H9 (cell line): ENCODE measurements around the gene PLXND1. TPM values are rescaled to one million over a fixed set of nuclear protein-coding genes. Genes with fewer than 3 reads are reported as not detected.

ENCODE experiments used
- DNase-seq: peaks from one replicate; pipeline ENCODE4 v3.0.0-alpha.2; 2017
- H2AFZ ChIP-seq: one replicate; pipeline ENCODE4 v1.6.1; 2013; ENCODE audit warnings: mild to moderate bottlenecking, low read length, control low read depth, moderate library complexity
- H2AK5ac ChIP-seq: 2 replicates; pipeline ENCODE4 v1.6.1; 2013; ENCODE audit warnings: low read length, control low read depth, mixed read lengths; ENCODE audit not compliant: insufficient read length
- H2BK120ac ChIP-seq: one replicate; pipeline ENCODE4 v1.6.1; 2013; ENCODE audit warnings: low read depth, mild to moderate bottlenecking, low read length, control low read depth, inconsistent platforms; ENCODE audit not compliant: poor library complexity, severe bottlenecking
- H2BK12ac ChIP-seq: 2 replicates; pipeline ENCODE4 v1.6.1; 2013; ENCODE audit warnings: low read length, control low read depth, mixed read lengths, low read depth; ENCODE audit not compliant: insufficient read length
- H2BK15ac ChIP-seq: 2 replicates; pipeline ENCODE4 v1.6.1; 2013; ENCODE audit warnings: low read depth, low read length, control low read depth
- H2BK20ac ChIP-seq: one replicate; pipeline ENCODE4 v1.6.1; 2013; ENCODE audit warnings: low read depth, mild to moderate bottlenecking, low read length, control low read depth, inconsistent platforms; ENCODE audit not compliant: poor library complexity, severe bottlenecking
- H2BK5ac ChIP-seq: 2 replicates; pipeline ENCODE4 v1.6.1; 2013; ENCODE audit warnings: low read length, control low read depth, mixed read lengths; ENCODE audit not compliant: insufficient read length
- H3K14ac ChIP-seq: 2 replicates; pipeline ENCODE4 v1.6.1; 2013; ENCODE audit warnings: low read length, control low read depth; ENCODE audit not compliant: insufficient read depth
- H3K18ac ChIP-seq: 2 replicates; pipeline ENCODE4 v1.6.1; 2013; ENCODE audit warnings: low read depth, mild to moderate bottlenecking, mixed read lengths, low read length, control low read depth; ENCODE audit not compliant: insufficient read length
- H3K23ac ChIP-seq: 2 replicates; pipeline ENCODE4 v1.6.1; 2013; ENCODE audit warnings: low read length, control low read depth, mixed read lengths, low read depth; ENCODE audit not compliant: insufficient read length
- H3K23me2 ChIP-seq: 2 replicates; pipeline ENCODE4 v1.6.1; 2013; ENCODE audit warnings: low read depth, mild to moderate bottlenecking, mixed read lengths, low read length, control low read depth; ENCODE audit not compliant: insufficient read length, poor library complexity, severe bottlenecking
- H3K27ac ChIP-seq: 2 replicates; pipeline ENCODE4 v1.5.1; 2013; ENCODE audit warnings: low read length, control low read depth, mixed read lengths, low read depth; ENCODE audit not compliant: insufficient read length
- H3K27me3 ChIP-seq: 2 replicates; pipeline ENCODE4 v1.6.1; 2013; ENCODE audit warnings: low read length, control low read depth, inconsistent platforms; ENCODE audit not compliant: insufficient read depth
- H3K4ac ChIP-seq: 2 replicates; pipeline ENCODE4 v1.6.1; 2013; ENCODE audit warnings: low read depth, mild to moderate bottlenecking, control low read depth, inconsistent platforms, low read length, moderate library complexity
- H3K4me1 ChIP-seq: 2 replicates; pipeline ENCODE4 v1.6.1; 2013; ENCODE audit warnings: low read length, control low read depth, inconsistent platforms; ENCODE audit not compliant: insufficient read depth
- H3K4me2 ChIP-seq: 2 replicates; pipeline ENCODE4 v1.6.1; 2013; ENCODE audit warnings: low read length, control low read depth, mixed read lengths; ENCODE audit not compliant: insufficient read length, insufficient read depth
- H3K56ac ChIP-seq: 2 replicates; pipeline ENCODE4 v1.6.1; 2013; ENCODE audit warnings: low read depth, mild to moderate bottlenecking, mixed read lengths, low read length, control low read depth; ENCODE audit not compliant: insufficient read length
- H3K79me1 ChIP-seq: 2 replicates; pipeline ENCODE4 v1.6.1; 2013; ENCODE audit warnings: low read depth, mild to moderate bottlenecking, moderate library complexity, low read length, control low read depth, inconsistent platforms; ENCODE audit not compliant: insufficient read depth, poor library complexity, severe bottlenecking
- H3K79me2 ChIP-seq: 2 replicates; pipeline ENCODE4 v1.6.1; 2013; ENCODE audit warnings: low read length, control low read depth, inconsistent platforms; ENCODE audit not compliant: insufficient read depth
- H3K9ac ChIP-seq: 2 replicates; pipeline ENCODE4 v1.6.1; 2013; ENCODE audit warnings: low read length, control low read depth, mixed read lengths; ENCODE audit not compliant: insufficient read length; ENCODE audit errors: extremely low read depth
- H3K9me3 ChIP-seq: one replicate; pipeline ENCODE4 v1.6.1; 2013; ENCODE audit warnings: low read depth, low read length, inconsistent platforms; ENCODE audit not compliant: control insufficient read depth
- H3T11ph ChIP-seq: one replicate; pipeline ENCODE4 v1.6.1; 2013; ENCODE audit warnings: mild to moderate bottlenecking, low read length, control low read depth, inconsistent platforms
- H4K20me1 ChIP-seq: one replicate; pipeline ENCODE4 v1.6.1; 2013; ENCODE audit not compliant: control insufficient read depth, insufficient read length, insufficient read depth
- H4K5ac ChIP-seq: 2 replicates; pipeline ENCODE4 v1.6.1; 2013; ENCODE audit warnings: low read depth, mild to moderate bottlenecking, mixed read lengths, low read length, control low read depth; ENCODE audit not compliant: insufficient read length
- H4K8ac ChIP-seq: replicated peaks from 2 replicates; pipeline ENCODE4 v1.6.1; 2013; ENCODE audit warnings: low read length, control low read depth, mixed read lengths, low read depth; ENCODE audit not compliant: insufficient read length
- H4K91ac ChIP-seq: 2 replicates; pipeline ENCODE4 v1.6.1; 2013; ENCODE audit warnings: low read depth, mild to moderate bottlenecking, moderate library complexity, mixed read lengths, low read length, control low read depth; ENCODE audit not compliant: insufficient read length
- H3K27ac Mint-ChIP-seq, 3 experiments: 2 replicates in 2 of 3; 3 replicates in 1 of 3; pipeline ENCODE4 v1.8.0; 2020 to 2021; ENCODE audit warnings: mixed read lengths in 3 of 3, mild to moderate bottlenecking in 1 of 3, moderate library complexity in 1 of 3
- H3K27me3 Mint-ChIP-seq: 2 replicates; pipeline ENCODE4 v1.8.0; 2021; ENCODE audit warnings: low read depth, mild to moderate bottlenecking, moderate library complexity, mixed read lengths
- H3K36me3 Mint-ChIP-seq, 3 experiments: 2 replicates in 2 of 3; 3 replicates in 1 of 3; pipeline ENCODE4 v1.8.0; 2020 to 2021; ENCODE audit warnings: low read depth in 3 of 3, mixed read lengths in 3 of 3; ENCODE audit not compliant: insufficient read depth in 1 of 3
- H3K4me1 Mint-ChIP-seq, 2 experiments: 2 replicates each; pipeline ENCODE4 v1.8.0; 2020; ENCODE audit warnings: mixed read lengths in 2 of 2
- H3K4me3 Mint-ChIP-seq, 2 experiments: 2 replicates in 1 of 2; 3 replicates in 1 of 2; pipeline ENCODE4 v1.8.0; 2020 to 2021; ENCODE audit warnings: mild to moderate bottlenecking in 2 of 2, mixed read lengths in 2 of 2, moderate library complexity in 1 of 2
- H3K9me3 Mint-ChIP-seq, 2 experiments: 2 replicates in 1 of 2; 3 replicates in 1 of 2; pipeline ENCODE4 v1.8.0; 2020; ENCODE audit warnings: mild to moderate bottlenecking in 2 of 2, mixed read lengths in 2 of 2, moderate library complexity in 1 of 2
- CTCF ChIP-seq: fragments of 200-600 bp; sonication (generic); conservative IDR thresholded peaks from 3 replicates; pipeline ENCODE4 v1.8.0; 2021; ENCODE audit warnings: antibody characterized with exemption, mild to moderate bottlenecking
- WGBS: extraction: QIAGEN DNeasy Blood & Tissue Kit; methylation state at CpG from one replicate; pipeline ENCODE4 v1.1.7; 2013; ENCODE audit warnings: missing lambda C conversion rate, low lambda C conversion rate, mixed read lengths; ENCODE audit not compliant: insufficient read length; ENCODE audit errors: extremely low coverage; 5-methylcytosine and 5-hydroxymethylcytosine counted together
- total RNA-seq: library from RNA; stranded (reverse); gene quantifications from 2 replicates; pipeline ENCODE4 v1.2.1, GENCODE V29; 2021

The PLXND1 gene
- total RNA-seq, 1 experiment from 2014 or later: 50.9 TPM

GRCh38 chr3:129587566-129588210, 18.8 kb downstream of the PLXND1 start:
- Histone ChIP-seq H4K5ac (no peak overlapping the region), H2AK5ac (no peak overlapping the region), H3K23me2 (no peaks in the 10 kb centered on the region), H2AFZ (no peak overlapping the region), H3K27me3 (no peaks in the 10 kb centered on the region), H3K23ac (no peak overlapping the region), H3K4me2 (no peak overlapping the region), H3K4me1 (peaks cover 8% of the 10 kb centered on the region; the same call in 1 of the 2 replicates), H2BK5ac (no peak overlapping the region), H3K79me2 (no peaks in the 10 kb centered on the region), H2BK20ac (no peak overlapping the region), H3K9me3 (no peaks in the 10 kb centered on the region), H4K20me1 (no peaks in the 10 kb centered on the region), H2BK12ac (no peak overlapping the region), H2BK120ac (no peak overlapping the region), H3K56ac (no peak overlapping the region), H3K9ac (no peak overlapping the region), H3K27ac (no peak overlapping the region), H4K8ac (no peak overlapping the region), H4K91ac (no peak overlapping the region), H3K4ac (no peak overlapping the region), H3K14ac (no peak overlapping the region), H2BK15ac (no peak overlapping the region), H3K18ac (no peak overlapping the region), H3T11ph (no peak overlapping the region), H3K79me1 (no peaks in the 10 kb centered on the region)
- Mint-ChIP-seq H3K9me3 (no peaks in the 10 kb centered on the region), H3K27me3 (no peaks in the 10 kb centered on the region), H3K27ac (peak overlapping the region in 2 of 3 experiments; percentile 43 to 85; a peak in 4 of 7 replicates), H3K4me3 (no peak overlapping the region), H3K4me1 (peaks cover 20 to 23% of the 10 kb centered on the region in 2 experiments), H3K36me3 (peaks cover 0 to 7% (median 2%) of the 10 kb centered on the region in 3 experiments; a peak in 4 of 7 replicates)
- no peak for DNase-seq
- no CpG with 5 or more reads among the region's 10 CpGs for WGBS
- no peak for TF ChIP-seq CTCF
